GM10266 (cell line): ENCODE data around the gene ZNF823.

Source experiments
- DNase-seq: peaks from one replicate; pipeline ENCODE4 v3.0.0; 2012; ENCODE audit errors: extremely low spot score
- CTCF ChIP-seq: IDR thresholded peaks from 2 replicates; pipeline ENCODE4 v1.5.1; 2012; ENCODE audit warnings: mild to moderate bottlenecking, low read depth; ENCODE audit not compliant: control insufficient read depth, insufficient read depth; ENCODE audit errors: missing control alignments

Gene ZNF823

GRCh38 chr19:11735375-11735774, 3.4 kb downstream of the ZNF823 start:
- DNase-seq: no peak
- no peak for TF ChIP-seq CTCF

DNA sequence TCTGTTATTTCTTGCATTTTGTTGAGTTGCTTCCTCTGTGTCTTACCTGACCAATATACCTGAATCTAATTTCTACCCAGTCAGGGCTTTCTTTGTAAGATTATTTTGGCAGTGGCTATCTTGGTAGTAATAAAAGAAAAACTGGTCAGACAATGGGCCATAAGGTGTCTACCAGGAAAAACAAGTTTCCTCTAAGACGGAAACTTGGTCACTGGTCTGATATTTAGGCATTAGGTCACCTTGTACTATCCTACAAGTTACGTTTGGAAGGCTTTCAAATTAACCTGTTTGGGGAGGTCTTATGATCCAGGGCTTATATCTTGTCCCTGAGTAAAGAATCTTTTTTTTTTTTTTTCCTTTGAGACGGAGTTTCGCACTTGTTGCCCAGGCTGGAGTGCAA, 9.2 kb downstream of the ZNF823 start:
- TF ChIP-seq CTCF: no peak
- no peak for DNase-seq

GRCh38 chr19:11722414-11722813, 16.3 kb downstream of the ZNF823 start:
- TF ChIP-seq CTCF: no peak
- DNase-seq: no peak

DNA sequence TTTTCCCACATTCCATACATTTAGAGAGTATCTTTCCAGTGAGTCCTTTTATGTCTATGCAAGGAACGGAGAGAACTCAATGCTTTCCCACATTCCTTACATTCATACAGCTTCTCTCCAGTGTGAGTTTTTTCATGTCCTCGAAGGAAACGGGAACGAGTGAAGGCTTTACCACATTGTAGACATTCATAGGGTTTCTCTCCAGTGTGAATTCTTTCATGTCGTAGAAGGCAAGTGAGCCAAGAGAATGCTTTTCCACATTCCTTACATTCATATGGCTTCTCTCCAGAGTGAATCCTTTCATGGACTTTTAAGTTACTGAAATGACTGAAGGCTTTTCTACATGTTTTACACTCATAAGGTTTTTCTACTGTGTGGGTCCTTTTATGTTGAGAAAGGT, 17.1 kb downstream of the ZNF823 start:
- TF ChIP-seq CTCF: no peak
- no peak for DNase-seq

- no peak for DNase-seq
- TF ChIP-seq CTCF: no peak
These were observed 28.4 kb downstream of the ZNF823 start for GRCh38 chr19:11710313-11710712.

DNA sequence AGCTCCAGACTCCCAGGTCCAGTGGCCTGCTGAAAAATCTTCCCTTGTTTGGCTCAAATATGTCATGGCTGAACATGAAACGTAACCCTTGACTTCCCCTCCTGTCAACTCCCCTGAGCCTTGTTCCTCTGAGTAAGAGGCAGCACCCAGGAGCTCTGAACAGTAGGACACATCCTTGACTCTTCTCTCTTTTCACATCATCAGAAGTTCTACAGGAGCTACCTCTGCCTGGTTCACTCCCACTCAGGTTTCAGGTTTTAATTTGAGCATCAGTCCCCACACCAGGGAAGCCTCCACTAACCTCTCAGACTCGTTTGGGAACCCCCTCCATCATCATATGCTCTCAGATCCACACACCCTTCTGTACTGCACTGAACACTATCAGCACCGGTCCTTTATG, 30.3 kb downstream of the ZNF823 start:
- peak; percentile 23 for DNase-seq
- no peak for TF ChIP-seq CTCF

- no peak for DNase-seq
- TF ChIP-seq CTCF: no peak
These were observed 33.3 kb downstream of the ZNF823 start for GRCh38 chr19:11705474-11705873.
